HG03432 (cell line): Measurements from ENCODE around the gene SAP130.
A peak's percentile ranks its signal among the peaks of the same experiment; 100 is the strongest.

ENCODE experiments used
- ATAC-seq: cut with Tn5 transposase; IDR thresholded peaks from one replicate; pipeline ENCODE4 v1.9.1; 2021; ENCODE audit warnings: mild to moderate bottlenecking, moderate library complexity; ENCODE audit not compliant: unreplicated experiment

The SAP130 gene

DNA sequence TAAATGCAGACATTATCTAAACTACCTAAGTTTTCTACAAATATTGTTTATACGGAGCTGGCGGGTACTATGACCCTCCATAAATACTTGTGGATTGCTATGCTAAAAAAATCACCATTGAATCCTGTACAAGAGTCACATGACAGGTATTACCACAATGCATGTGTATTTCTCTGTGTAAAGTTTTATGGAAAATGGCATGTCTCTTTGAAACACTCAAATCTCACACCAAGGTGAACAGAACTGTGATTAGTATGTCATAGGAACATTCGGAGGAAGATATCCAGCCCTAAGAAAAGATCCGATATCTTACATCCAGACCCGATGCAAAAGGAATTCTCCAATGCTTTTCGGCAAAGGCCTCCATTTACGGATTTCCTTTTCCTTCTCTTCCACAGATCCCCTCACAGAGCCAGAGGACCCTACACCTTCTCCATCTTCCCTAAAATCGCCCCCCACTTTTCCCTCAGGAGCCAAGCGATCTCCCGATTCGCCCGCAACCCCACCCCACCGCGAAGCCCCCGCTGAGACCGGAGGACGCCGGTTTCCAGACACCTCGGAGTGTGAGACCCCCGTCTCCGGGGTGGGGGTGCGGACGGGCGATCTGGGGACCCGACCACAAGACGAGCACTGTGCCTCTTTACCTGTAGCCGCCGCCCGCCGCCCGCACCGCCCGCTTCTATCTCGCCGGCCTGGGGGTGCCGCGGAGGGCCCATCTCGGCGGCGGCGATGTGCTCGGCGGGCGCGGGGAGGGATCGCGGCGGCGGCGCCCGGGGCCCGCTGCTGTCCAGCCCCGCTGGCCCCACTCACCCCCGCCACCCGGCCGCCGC lies 1.2 kb downstream of the SAP130 start:
- peak; percentile 5 for ATAC-seq

DNA sequence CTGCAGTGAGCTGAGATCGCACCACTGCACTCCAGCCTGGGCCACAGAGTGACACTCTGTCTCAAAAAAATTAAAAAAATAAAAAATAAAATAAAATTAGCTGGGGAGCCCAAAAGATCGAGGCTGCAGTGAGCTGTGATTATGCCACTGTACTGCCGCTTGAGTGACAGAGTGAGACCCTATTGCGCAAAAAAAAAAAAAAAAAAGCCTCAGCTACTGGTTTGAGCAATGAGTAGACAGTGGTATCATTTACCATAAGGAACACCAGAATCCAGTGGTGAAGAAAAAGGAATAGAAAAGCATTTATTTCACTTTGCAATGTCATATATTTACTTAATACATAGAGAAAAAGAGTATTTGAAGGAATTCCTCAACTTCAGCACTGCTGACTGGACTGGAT lies 3.0 kb downstream of the SAP130 start:
- no peak for ATAC-seq

DNA sequence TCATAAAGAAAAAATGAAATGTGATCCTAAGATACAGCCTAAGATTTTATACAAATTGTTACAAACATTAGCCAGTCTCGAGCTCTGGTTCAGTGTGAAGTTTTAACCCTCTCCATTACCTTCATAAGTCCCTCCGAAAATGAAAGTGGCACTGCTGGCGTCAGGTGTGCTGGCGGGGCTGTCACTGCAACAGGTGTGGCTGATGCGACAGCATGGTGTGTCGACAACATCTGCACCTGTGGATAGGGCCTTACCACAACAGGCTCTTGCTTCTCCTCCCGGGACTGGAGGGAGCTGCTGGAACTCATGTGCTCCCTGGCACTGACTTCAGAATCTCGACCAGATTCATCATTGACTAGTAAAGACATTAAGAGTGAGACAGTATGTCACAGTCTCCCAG lies 10.3 kb downstream of the SAP130 start:
- ATAC-seq, result no peak

- ATAC-seq, result no peak
Measured at GRCh38 chr2:128016620-128017019, 11.2 kb downstream of the SAP130 start.

DNA sequence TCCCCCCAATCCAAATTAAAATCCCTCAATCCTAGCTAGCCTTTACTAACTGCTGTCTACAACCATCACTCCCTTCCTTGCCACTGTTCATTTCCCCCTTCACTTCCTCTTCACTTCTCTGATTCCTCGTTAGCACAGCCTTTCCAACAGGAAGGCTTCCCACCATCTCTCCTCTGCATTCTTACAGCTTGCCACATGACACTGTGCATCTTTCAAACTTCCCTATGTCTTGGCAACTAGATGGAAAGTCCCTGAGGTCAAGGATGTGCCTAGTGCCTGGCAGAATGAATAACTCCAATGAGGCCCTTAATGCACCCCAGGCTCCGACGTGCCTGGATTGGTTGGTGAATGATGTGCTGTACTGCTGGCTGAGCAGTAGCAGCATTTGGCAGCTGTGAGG lies 15.2 kb downstream of the SAP130 start:
- ATAC-seq, result no peak

- no peak for ATAC-seq
Measured at GRCh38 chr2:128008074-128008672, 19.7 kb downstream of the SAP130 start.

GRCh38 chr2:128004509-128004908 lies 23.4 kb downstream of the SAP130 start:
- ATAC-seq, result no peak

DNA sequence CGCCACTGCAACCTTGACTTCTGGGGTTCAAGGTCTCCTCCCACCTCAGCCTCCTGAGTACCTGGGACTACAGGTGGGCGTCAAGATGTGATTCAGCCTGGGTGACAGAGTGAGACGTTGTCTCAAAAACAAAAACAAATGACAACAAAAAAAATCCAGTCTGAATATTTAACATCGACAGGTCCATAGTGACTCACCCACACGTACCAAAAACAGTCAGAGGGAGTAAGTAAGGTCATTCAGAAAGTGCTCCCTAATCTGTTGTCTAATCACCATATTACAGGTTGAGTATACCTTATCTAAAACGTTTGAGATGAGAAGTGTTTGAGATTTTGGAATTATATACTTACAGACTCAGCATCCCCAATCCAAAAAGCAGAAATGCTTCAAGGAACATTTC lies 24.4 kb downstream of the SAP130 start:
- no peak for ATAC-seq

DNA sequence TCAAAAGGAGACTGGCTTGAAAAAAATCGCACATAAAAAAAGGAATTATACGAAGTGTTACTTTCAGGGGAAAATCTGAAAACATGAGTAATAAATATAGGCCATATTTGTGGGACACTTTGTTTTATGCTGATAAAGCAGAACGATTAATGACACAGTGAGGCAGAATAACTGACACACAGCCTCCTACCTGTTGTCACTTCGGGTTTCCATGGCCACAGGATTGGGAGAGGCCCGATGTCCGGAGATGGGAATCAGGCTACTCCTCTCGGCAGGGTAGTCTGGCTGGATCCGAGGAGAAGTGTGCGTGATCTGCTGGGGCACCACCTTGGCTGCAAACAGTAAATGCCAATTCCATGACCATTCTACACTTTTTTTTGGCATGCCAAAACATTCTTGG lies 31.7 kb downstream of the SAP130 start:
- ATAC-seq, result no peak

- no peak for ATAC-seq
Measured at GRCh38 chr2:127995725-127996124, 32.1 kb downstream of the SAP130 start.

DNA sequence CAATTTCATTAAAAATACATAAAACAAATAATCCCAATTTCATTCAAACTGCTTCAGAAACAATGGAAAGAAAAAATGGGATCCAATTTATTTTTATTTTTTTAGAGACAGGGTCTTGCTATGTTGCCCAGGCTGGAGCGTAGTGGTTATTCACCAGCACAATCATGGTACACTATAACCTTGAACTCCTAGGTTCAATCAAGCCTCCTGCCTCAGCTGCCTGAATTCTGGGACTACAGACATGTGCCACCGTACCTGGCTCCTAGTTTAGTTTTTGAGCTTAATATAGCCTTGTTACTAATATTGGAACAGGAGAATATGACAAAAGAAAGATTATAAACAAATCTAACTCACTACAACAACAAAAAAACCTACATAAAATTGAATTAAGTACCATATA lies 34.2 kb downstream of the SAP130 start:
- no peak for ATAC-seq

DNA sequence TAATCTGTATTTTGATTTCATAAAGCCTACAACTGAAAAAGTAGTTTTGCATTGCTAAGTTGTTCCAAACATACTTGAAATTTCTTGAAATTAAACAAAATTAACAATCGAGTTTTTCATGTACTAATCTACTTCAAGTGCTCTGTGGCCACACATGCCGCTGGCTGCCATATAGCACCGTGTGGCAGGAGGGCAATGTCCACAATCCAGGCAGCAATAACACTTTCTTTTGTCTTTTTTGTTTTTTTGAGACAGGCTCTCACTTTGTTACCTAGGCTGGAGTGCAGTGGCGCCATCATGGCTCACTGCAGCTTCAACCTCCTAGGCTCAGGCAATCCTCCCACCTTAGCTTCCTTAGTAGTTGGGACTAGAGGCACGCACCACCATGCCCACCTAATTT lies 36.1 kb downstream of the SAP130 start:
- ATAC-seq, result no peak

DNA sequence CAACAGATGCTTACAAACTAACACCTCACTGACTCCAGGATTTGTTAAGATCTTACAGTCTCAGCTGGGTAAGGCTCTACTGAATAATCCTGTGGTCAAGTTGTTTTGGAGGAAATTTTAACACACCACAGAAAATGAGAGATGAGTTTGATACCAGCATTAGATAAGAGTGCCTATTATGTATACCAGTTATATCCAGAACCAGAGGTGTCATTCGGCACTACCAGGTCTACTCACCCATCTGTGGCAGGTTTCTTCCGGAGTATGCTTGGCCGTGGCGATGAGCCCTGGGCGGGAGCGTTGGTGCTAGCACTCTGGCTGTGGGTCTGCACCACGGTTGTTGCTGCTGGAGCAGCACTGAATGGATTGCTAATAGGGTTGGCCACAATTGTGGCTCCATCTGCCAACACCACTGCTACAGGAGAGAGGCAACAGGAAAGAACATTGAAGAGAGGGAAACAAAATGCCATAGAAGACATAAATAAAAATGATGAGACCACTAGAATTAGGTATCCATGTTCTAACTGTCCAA lies 41.2 kb downstream of the SAP130 start:
- no peak for ATAC-seq

GRCh38 chr2:127985735-127986134 lies 42.1 kb downstream of the SAP130 start:
- ATAC-seq, result no peak

DNA sequence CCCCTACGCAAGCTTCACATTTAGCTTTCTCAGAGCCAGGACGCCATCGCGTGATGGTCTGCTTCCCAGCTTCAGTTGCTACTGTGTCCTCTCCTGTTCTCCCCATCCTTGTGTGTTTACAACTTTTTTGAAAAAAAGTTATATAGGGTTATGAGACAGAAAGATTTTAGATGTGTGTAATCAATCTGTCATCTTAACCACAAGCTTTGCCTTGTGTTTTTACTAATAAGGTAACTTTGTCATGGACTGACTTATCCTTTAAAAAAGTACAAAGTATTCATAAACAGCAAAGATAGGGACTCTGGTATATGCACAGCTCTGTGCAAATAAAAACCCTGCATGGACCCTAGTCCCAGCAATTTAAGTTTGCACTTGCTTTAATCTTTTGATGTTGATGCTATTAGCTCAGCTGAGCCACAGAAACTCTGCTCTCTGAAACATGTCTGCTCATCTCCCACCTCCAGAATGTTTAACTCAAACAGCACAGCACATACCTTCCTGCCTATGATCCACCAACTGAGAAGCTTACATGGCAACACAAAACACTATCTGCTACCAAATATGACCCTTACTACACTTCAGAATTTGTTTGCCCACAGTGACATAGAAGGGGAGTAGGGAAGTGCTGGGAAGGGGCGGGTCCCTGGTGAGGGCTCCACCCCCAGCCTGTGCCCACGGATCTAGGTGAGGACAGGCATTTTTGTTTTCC lies 42.7 kb downstream of the SAP130 start:
- ATAC-seq, result no peak

- ATAC-seq, result no peak
Measured at GRCh38 chr2:127984551-127984950, 43.3 kb downstream of the SAP130 start.

- ATAC-seq, result no peak
Measured at GRCh38 chr2:127969446-127969845, 58.4 kb downstream of the SAP130 start.

DNA sequence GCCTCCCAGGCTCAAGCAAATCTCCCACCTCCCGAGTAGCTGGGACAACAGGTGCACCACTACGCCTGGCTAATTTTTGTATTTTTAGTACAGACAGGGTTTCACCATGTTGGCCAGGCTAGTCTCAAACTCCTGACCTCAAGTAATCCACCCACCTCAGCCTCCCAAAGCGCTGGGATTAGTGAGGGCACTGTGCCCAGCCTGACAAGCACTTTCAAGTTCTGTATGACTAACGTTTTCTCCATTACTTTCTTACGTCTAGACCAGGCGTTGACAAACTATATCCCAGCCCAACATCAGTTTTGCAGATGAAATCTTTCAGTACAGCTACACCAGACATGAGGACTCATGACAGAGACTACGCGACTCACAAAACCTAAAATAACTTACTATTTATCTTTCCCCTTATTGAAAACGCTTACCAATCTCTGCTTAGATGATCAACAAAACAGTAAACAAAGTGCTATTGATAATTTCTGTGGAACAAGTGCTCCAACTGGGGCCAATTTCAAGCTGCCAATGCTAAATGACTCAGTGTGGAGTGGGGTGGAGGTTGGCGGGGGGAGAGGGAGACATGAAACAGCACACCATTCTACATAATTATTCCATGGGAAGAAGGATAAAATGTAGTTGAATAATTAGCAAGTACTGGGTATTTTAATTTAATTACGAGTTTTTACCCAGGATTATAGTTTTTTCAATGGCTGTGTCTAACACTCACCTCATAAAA lies 59.1 kb downstream of the SAP130 start:
- no peak for ATAC-seq

- ATAC-seq, result no peak
Measured at GRCh38 chr2:127961729-127962128, 66.1 kb downstream of the SAP130 start.

- no peak for ATAC-seq
Measured at GRCh38 chr2:127957240-127957639, 70.6 kb downstream of the SAP130 start.

GRCh38 chr2:127954857-127955256 lies 73.0 kb downstream of the SAP130 start:
- no peak for ATAC-seq
